GM20431 (cell line): Measurements from ENCODE around the gene CDH11.

Experiments
- in situ Hi-C: fragments of 300-500 bp; cut with MseI, MboI; formaldehyde crosslinking; loops from one replicate; pipeline ENCODE4 v1.15.0; 2020; ENCODE audit warnings: low sequenced_read_pairs; ENCODE audit not compliant: unreplicated experiment

CDH11 gene

GRCh38 chr16:65119435-65119834, 2.4 kb downstream of the CDH11 start:
- in situ Hi-C loops = loop anchor here (25.0 kb wide), 1 partner anchor 1757 kb away; no protein-coding TSS in a partner anchor

- in situ Hi-C loops = loop anchor here (25.0 kb wide), 1 partner anchor 1757 kb away; no protein-coding TSS in a partner anchor
These were observed 3.0 kb downstream of the CDH11 start for GRCh38 chr16:65118871-65119270.

- in situ Hi-C loops = loop anchor here (25.0 kb wide), 1 partner anchor 1756 kb away; no protein-coding TSS in a partner anchor
These were observed 3.9 kb downstream of the CDH11 start for GRCh38 chr16:65117811-65118448.

DNA sequence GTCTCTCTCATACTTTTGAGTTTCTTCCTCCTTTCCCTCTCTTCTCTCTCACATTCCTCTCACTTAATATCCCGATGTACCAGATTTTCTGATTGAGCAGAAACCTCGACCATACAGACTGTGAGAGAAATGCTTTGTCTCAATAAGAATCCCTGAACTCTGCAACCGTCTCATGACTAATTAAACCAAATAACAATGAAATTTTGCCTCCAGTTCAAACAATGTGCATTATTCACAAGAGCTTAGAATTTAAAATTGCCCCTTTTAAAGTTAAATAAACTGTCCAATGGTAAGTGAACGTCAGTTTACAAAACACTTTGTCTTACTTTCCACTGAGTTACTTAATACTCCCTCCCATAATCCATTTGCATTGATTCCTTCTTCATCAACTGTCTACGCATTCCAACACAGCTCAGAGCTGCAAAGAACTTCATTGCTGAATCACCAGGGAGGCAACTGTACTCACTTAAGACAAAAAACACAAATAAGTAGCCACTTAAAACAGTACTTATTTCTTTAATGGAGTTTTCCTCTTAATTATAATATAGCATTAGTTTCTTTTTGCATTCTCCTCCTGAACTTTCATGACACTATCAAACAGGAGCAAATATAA, 4.9 kb downstream of the CDH11 start:
- in situ Hi-C loops = loop anchor here (25.0 kb wide), 1 partner anchor 1755 kb away; no protein-coding TSS in a partner anchor

GRCh38 chr16:65116216-65116615, 5.6 kb downstream of the CDH11 start:
- in situ Hi-C loops = loop anchor here (25.0 kb wide), 1 partner anchor 1754 kb away; no protein-coding TSS in a partner anchor

DNA sequence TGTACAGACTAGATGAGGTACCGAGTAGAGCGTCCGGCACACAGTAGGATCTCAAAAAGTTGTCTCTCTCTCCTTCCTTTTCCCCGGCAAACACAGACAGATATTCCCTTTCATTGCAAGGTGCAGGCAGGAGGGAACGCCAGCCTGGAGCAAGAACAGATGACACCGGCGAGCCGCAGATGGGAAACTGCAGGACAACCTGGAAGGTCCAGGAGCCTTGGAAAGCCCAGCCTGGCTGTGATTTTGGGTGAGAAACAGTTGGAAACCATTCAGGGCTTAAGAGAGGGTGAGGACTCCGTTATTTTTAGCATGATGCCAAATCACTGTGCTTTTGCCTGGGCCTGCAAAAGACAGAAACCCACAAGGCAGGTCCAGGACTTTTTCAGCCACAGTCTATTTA, 7.3 kb downstream of the CDH11 start:
- in situ Hi-C loops = loop anchor here (25.0 kb wide), 1 partner anchor 1752 kb away; no protein-coding TSS in a partner anchor

DNA sequence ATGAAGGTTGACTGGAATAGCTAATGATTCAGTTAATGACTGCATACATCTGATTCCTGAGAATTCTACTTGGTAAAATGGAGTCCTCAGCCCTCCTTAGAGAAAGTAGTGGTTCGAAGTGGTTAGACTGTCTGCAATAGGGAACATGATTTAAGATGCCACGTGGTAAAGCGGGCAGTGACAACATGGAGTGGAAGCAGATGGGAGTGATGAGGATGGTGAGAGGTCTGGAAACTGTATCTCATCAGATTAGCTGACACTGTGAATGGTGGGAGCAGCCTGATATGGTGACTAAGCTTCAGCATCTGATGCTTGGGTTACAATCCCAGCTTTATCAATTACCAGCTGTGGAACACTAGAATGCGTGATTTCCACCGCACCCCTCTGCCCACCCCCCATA, 8.4 kb downstream of the CDH11 start:
- in situ Hi-C loops = loop anchor here (25.0 kb wide), 1 partner anchor 1751 kb away; no protein-coding TSS in a partner anchor

DNA sequence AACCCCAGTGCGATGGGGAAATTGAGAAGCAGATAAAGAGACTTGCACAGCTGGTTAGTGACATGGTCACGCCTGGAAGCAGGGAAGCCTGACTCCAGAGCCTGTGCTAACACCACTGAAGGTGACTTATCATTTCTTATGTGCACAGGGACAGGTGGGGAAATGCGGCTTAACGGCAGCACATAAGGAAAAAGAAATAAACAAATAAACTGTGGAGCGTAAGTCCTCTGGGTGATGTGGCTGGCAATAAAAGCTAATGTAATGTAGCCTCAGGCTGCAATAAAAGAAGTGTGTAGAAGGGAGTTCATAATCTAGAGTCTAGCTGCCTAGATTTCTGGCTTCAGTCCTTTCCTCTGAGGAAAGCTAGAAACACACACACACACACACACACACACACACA, 10.6 kb downstream of the CDH11 start:
- in situ Hi-C loops = loop anchor here (25.0 kb wide), 1 partner anchor 1749 kb away; no protein-coding TSS in a partner anchor

- in situ Hi-C loops = loop anchor here (25.0 kb wide), 1 partner anchor 1744 kb away; no protein-coding TSS in a partner anchor
These were observed 15.1 kb downstream of the CDH11 start for GRCh38 chr16:65106757-65107156.

DNA sequence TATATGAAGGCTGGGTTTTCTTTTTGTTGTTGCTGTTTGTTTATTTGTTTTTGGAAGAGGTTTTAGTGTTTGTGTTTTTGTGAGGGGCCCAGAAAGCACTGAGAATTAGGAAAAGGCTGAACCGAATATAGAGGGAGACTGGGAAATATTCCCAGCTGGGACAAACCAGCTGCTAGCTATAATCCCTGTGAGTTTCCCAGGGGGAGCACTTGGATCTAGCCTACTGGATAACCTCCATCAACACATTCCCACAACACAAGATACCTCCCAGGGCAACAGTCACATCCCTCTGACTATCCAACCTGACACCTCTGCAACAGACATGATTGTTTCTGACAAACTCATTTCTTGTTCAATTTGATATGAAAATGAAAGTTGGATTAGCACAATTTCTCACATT, 16.7 kb downstream of the CDH11 start:
- in situ Hi-C loops = loop anchor here (25.0 kb wide), 1 partner anchor 1743 kb away; no protein-coding TSS in a partner anchor

GRCh38 chr16:65104471-65104870, 17.4 kb downstream of the CDH11 start:
- in situ Hi-C loops = loop anchor here (25.0 kb wide), 1 partner anchor 1742 kb away; no protein-coding TSS in a partner anchor

GRCh38 chr16:65102326-65102725, 19.5 kb downstream of the CDH11 start:
- in situ Hi-C loops = loop anchor here (25.0 kb wide), 1 partner anchor 1740 kb away; no protein-coding TSS in a partner anchor

DNA sequence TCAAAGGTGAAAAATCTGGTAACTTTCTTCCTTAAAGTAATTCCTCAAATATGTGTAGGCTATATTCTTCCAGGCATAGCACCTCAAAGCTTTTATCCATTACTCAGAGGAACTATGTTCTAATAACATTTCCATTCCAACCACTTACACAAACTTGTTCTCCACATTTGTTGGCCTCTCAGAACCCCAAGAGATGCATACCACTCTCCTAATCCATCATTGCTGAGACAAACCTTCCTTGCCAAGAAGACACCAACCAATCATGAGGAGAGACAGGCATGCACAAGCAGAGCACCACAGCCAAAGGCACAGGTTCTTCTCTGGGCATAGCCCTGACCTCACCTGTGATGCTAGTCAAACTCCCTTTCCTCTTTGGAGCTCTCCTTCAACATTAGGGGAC, 20.9 kb downstream of the CDH11 start:
- in situ Hi-C loops = loop anchor here (25.0 kb wide), 1 partner anchor 1739 kb away; no protein-coding TSS in a partner anchor

DNA sequence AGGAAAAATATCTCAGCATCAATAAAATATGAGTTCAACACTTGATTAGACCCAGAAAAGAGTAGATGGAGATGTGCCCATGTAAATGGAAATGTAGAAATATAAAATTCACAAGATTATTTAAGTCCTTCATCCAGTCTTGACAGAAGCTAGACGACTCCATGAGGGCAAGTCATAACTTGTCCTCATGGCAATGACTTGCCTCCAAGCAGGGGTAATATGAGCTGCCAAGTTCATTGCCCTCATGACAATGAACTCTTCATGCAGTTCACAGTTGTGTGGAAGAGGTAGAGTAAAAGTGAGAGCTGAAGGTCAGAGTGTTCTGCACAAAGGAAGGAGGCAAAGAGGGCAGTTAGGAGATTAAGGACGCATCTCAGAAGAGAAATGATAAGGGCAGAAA, 22.3 kb downstream of the CDH11 start:
- in situ Hi-C loops = loop anchor here (25.0 kb wide), 1 partner anchor 1737 kb away; no protein-coding TSS in a partner anchor

DNA sequence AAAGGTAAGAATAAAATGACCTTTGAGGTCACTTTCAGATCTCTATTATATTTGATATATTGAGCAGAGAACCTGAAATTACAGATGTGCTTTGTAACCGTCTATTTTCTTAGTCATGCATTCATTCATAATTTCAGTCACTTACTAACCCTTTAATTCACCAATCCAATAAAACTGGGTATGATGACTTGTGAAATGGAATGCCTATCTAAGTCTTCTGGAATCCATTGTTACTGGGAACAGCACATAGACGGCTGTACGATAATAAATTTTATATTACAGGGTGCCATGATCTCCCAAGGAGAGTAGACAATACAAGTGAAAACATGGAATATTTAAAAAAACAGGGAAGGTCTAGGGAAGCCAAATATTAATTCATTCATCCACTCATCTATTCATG, 22.9 kb downstream of the CDH11 start:
- in situ Hi-C loops = no loop called here

DNA sequence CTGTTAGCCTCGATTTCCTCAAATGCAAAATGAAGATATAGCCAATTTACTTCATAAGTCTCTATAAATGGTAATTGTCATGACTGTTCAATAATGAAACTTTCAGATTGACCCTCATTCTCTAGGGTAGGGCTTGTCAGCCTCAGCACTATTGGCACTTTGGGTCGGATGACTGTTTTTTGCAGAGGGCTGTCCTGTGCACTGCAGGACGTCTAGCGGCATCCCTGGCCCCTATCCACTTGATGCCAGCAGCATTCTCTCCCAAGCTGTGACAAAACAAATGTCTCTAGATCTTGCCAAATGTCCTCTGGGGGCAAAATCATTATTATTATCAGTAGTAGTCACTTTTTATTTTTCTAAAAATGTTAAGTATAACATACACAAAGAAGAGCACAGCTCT, 24.6 kb downstream of the CDH11 start:
- in situ Hi-C loops = no loop called here

DNA sequence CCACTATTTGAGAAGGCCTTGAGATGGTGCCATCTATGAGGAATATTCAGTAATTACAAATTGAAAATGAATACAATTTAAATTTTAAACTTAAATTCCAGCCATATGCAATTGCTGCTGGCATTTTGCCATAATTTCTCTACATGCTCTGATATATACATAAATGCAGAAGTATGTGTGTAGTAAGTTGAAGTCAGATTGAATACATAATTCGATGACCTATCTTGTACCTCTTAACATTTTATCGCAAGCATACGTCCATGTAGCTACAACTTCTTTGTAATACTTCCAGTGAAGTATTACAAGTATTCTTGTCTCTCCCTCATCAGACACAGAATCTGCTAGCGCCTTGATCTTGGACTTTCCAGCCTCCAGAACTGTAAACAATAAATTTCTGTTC, 26.0 kb downstream of the CDH11 start:
- in situ Hi-C loops = no loop called here

DNA sequence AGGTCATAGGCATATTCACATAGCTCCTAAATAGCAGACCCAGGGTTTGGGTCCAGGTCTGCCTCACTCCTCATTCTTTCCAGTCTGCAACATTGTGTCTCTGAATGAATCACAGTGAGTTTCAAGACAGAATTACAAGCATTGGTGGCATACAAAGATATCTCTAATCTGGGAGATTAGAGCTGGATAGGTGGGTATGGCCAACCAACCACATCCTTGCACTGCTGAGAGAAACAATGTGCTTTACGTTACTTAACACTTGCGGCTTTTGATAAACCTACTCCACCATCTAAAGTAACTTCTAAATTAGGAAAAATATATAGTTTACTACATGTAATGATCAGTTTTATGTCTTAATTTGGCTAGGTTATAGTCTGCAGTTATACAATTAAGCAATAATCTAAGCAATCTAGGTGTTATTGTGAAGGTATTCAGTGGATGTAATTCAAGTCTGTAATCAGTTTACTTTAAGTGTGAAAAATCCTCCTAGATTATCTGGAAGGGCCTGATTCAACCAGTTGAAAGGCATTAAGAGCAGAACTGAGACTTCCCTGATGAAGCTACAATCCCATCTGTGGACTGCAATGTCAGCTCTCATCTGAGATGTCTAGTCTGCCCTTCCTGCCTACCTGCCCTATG, 26.7 kb downstream of the CDH11 start:
- in situ Hi-C loops = no loop called here

DNA sequence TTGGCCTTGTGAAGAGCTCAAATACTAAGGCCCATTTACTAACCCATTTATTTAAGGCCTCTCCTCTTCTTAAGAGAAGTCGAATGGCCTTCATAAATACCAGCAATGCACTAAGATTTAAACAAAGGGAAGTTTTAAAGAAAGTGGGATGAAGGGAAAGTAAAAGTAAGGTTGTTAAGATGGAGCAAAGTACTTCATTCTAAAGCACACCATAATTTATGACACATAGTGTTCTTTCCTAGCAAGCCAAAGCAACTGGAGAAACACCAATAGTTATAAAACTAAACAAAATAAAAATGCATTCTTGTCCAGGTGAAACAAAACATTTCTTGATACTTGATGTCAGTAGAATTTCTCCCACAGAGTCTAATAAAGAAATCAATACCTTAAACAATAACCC, 27.9 kb downstream of the CDH11 start:
- in situ Hi-C loops = no loop called here

- in situ Hi-C loops = no loop called here
These were observed 38.6 kb downstream of the CDH11 start for GRCh38 chr16:65083164-65083857.
